GM12872 (cell line): ENCODE data around the gene ARSJ.
A peak's percentile ranks its signal among the peaks of the same experiment; 100 is the strongest.

Source experiments
- TF ChIP-seq, protein P1 (sequence below): IDR thresholded peaks from 3 replicates; pipeline ENCODE4 v1.5.1; 2011; ENCODE audit warnings: low read depth, mild to moderate bottlenecking, low read length, moderate library complexity; ENCODE audit not compliant: insufficient read depth

Gene ARSJ

DNA sequence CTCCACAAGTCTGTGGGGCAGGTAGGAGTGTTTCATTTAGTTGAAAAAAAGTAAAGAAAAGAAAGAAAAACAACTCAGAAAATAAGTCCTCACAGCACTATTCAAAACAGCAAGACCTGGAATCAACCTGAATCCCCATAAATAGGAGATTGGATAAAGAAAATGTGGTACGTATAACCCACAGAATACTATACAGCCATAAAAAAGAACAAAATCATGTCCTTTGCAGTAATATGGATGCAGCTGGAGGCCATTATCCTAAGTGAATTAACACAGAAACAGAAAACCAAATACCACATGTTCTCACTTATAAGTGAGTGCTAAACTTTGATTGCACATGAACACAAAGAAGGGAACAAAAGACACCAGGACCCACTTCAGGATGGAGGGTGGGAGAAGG is 71.9 kb downstream of the ARSJ start:
- TF ChIP-seq, protein P1, sequence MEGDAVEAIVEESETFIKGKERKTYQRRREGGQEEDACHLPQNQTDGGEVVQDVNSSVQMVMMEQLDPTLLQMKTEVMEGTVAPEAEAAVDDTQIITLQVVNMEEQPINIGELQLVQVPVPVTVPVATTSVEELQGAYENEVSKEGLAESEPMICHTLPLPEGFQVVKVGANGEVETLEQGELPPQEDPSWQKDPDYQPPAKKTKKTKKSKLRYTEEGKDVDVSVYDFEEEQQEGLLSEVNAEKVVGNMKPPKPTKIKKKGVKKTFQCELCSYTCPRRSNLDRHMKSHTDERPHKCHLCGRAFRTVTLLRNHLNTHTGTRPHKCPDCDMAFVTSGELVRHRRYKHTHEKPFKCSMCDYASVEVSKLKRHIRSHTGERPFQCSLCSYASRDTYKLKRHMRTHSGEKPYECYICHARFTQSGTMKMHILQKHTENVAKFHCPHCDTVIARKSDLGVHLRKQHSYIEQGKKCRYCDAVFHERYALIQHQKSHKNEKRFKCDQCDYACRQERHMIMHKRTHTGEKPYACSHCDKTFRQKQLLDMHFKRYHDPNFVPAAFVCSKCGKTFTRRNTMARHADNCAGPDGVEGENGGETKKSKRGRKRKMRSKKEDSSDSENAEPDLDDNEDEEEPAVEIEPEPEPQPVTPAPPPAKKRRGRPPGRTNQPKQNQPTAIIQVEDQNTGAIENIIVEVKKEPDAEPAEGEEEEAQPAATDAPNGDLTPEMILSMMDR = no peak

DNA sequence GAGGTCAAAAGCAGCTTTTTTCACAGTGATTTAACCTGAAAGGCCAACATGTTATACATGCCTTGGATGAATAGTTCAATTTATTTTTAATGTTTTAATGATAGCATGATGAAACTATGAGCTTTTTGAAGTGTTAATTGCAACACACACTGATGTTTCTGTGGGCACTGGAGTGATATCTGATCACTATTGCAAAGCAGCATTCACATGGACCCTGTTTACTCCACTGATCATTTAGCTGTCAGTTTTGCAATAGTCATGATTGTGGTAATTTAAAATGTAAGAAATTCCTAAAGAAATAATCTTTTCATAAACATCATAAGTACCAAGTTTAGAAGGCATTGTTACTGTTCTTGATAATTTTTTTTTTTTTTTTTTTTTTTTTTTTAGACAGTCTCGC is 74.1 kb downstream of the ARSJ start:
- TF ChIP-seq, protein P1 = no peak

DNA sequence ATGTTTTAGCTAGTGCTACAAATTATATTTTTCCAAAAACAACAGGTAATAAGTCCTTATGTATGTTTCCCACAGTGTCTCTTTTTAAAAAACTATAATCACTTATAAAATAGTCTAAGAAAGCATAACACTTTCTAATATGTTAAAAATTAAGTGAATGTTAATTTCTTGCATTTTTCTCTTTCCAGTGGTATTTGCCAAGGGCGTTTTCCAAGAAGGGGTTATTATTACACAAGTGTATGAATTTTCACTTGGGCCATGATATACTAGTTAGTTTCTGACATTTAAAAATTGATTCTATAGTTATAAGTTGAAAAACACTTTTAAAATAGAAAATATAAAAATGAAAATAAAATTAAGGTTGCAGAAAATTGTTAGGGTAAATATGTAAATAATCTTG is 74.6 kb downstream of the ARSJ start:
- TF ChIP-seq, protein P1 = no peak

DNA sequence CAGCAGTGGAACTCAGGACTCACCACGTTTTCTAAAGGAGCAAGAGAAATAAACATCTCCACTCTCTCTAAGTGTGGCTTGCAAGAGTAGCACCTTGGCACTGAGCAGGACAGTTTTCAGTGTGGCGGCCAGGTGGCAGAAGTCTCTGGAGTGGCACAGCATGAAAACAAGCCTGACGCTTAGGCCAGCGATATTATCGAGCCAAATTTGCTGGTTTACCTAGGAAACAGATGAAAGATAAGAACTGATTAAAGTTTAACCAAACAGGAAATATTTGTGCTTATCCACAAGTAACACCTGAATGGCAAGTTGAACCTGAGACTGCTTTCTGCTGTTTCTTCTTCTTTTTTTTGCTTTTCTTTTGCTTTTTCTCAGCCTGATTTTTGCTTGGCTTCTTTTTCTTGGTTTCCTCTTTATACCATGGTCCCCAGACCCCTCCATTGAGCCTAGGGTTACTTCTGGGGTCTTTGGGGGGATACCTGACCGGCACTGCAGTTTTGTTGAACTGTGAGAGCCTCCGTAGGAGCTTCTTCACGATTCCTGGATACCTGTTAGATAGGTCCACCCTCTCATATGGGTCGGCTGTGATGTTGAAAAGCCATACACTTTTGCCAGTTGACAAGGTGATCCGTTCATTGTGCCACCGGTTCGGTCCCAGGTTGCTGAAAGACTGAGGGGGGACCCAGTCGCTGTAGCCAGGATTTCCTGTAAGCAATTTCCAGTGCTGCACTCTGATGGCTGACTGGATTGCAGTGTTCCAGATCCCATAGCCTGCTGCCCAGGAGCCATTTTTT is 77.3 kb downstream of the ARSJ start:
- TF ChIP-seq, protein P1 = peak; percentile 43; the same call in 1 of the 3 replicates

DNA sequence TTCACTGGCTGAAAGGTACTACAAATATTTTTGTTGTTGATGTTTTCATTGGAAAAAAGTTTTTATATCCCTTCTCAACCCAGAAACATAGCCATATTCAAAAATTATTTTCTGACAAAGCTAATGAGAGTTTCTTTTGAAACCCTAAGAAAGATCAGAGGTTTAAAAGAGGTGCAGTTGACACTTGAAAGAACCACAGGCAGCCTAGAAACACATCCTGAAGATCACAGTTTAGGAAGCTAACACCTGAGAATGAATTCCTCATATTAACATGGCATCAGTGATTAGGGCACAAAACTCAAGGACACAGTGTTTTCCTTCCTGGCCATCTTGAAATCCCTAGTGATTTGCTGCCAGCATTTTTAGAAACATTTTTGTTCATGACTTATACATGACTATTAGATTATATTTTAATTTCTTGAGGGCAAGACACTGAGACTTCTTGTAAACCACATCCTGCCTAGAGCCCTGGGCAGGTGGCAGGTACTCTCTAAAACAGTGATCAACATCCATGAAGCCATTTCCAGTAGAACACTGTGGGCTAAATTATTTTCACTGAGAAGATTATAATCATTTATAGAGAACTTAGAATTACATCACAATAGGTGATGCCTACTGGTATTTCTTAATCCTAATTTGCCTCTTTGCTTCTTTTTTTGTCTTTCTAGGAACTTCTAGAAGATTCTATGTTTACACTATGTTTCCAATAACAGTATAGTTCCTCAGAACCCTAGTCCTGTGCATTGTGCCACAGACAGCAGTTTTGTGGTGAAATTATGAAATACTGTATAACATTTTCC is 80.0 kb downstream of the ARSJ start:
- TF ChIP-seq, protein P1 = no peak

DNA sequence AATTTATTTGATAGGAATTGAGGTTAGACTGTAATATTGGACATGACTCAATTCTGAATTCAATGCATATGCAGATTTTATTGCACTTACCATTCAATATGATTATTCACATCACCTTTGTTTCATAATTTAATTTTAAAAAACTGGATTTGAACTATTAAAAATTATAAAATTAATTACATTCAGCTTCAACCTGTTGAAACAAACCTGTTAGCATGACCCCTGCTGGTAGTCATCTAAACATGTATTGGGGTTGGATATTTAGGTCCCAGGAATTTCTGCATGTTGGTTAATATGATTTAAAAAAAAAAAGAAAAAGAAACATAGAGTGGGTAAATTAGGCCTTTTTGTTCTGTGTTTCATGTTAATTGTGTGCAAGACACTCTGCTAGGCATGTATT is 85.9 kb downstream of the ARSJ start:
- TF ChIP-seq, protein P1 = no peak

DNA sequence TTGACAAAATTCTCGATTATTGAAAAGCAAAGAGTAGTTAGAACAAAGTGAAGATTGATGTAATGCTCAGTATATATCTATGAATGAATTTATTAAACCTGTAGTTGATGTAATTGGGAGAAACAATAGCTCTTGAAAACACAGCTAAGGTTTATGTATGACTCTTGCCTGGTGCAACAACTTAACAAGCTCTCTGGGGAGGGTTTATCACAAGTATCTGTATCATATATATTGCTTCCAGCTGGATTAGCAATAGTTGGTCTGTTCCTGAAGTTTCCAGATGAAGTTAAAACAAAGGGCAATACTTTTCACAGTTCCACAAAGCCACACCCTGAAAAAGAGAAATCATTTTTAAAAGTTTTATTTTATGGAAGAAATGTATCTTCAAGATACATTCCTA is 91.4 kb downstream of the ARSJ start:
- TF ChIP-seq, protein P1 = no peak
